ENCODE data around the gene GPR17. TPM values are rescaled to one million over a fixed set of nuclear protein-coding genes. Genes with fewer than 3 reads are reported as not detected.
A peak's percentile ranks its signal among the peaks of the same experiment; 100 is the strongest.

The GPR17 gene
- total and polyA plus RNA-seq, 4 donors, result 0.30 to 1.4 (median 0.40) TPM; not detected in 1

DNA sequence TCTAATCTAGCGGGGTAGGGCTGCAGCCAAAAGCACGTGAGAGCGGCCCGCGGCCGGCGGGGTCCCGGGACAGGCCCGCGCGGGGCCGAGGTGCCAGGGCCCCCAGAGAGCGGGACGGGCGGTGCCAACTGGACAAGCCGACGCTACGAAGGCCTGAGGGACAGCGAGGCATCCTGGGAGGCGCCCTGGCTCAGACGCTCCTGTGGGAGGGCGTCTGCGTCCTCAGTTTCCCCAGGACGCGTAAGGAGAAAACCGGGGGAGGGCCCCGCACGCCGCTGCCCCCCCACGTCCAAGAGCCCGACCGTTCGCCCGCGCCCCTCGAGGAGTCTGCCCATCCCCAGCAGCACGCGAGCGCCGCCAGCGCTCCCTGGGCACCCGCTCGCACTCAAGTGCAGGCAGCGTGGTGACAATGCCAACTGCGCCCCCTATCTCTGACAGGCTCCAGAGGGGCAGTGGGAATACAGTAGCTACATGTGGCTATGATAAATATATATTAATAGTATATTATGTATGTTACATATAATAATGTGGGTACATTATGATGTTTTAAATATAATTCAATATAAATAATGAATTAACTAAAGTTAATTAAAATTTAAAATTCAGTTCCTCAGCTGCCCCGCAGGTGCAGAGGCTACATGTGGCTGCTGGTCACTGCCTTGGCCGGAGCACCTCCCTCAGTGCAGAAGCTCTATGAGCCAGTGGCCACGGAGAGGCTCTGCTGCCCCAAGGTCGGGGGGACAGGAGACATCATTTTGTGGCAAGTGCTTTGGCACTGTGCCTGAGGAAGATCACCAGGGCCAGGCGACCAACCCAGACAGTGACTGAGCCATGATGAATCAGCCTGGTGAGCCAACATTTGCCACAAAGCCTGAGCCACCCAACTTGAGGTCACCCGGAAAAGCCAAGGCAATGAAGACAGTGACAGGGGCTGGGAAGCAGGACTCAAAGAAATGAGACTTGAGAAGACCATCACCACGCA lies 49.8 kb downstream of the GPR17 start:
- 25 to 41% methylated on average over 50 to 52 of the region's 52 CpGs for WGBS, 2 donors
- H3K9ac ChIP-seq (ENCODE audit: insufficient read depth in 1 of 2, low read length in 2 of 2), result no peak overlapping the region

DNA sequence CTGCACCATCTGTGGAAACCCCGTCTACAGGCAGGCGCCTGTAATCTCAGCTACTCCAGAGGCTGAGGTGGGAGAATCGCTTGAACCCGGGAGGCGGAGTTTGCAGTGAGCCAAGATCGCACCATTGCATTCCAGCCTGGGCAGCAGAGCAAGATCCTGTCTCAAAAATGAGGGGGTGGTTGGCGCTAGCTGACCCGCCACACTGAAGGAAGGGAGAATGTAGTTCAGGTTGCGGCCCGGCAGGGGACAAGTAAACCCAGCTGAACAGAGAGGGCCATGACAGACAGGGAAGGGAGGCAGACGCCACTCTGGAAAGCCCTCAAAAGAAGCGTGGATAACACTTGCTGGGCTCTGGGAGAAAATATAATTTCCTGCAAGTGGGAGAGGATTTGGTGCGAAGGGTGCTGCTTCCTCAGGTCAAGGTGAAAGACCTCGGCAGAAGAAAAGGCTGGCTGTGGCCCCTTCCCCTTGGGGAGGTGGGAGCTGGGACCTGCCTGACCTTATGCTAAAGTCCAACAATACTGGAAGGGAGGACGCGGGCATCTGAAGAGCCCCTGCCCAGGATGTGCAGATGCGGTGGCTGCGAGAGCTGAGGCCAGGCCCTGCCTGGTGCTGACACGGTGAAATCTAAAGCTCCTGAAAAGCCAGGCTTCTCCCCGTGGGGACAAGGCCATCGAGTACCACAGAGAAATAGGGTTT lies 51.7 kb downstream of the GPR17 start:
- Histone ChIP-seq H3K4me1 (ENCODE audit: control insufficient read depth in 5 of 5, insufficient read depth in 5 of 5, low read length in 5 of 5) (peaks cover 0 to 15% (median 6%) of the 10 kb centered on the region in 5 donors), H3K27me3 (ENCODE audit: control insufficient read depth in 3 of 3, insufficient read depth in 3 of 3, low read length in 2 of 3) (no peaks in the 10 kb centered on the region), H3K9ac (ENCODE audit: insufficient read depth in 1 of 2, low read length in 2 of 2) (no peak overlapping the region), H3K36me3 (ENCODE audit: control insufficient read depth in 4 of 4, insufficient read depth in 4 of 4, low read length in 4 of 4) (no peaks in the 10 kb centered on the region), H3K9me3 (ENCODE audit: control insufficient read depth in 4 of 4, insufficient read depth in 3 of 4, low read length in 3 of 4) (no peaks in the 10 kb centered on the region), H3K27ac (ENCODE audit: low read depth in 1 of 2, low read length in 1 of 2) (no peak overlapping the region), H3K4me3 (no peak overlapping the region)
- TF ChIP-seq, protein P1, sequence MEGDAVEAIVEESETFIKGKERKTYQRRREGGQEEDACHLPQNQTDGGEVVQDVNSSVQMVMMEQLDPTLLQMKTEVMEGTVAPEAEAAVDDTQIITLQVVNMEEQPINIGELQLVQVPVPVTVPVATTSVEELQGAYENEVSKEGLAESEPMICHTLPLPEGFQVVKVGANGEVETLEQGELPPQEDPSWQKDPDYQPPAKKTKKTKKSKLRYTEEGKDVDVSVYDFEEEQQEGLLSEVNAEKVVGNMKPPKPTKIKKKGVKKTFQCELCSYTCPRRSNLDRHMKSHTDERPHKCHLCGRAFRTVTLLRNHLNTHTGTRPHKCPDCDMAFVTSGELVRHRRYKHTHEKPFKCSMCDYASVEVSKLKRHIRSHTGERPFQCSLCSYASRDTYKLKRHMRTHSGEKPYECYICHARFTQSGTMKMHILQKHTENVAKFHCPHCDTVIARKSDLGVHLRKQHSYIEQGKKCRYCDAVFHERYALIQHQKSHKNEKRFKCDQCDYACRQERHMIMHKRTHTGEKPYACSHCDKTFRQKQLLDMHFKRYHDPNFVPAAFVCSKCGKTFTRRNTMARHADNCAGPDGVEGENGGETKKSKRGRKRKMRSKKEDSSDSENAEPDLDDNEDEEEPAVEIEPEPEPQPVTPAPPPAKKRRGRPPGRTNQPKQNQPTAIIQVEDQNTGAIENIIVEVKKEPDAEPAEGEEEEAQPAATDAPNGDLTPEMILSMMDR (IDR thresholded peaks at IDR 0.05; ENCODE audit: control extremely low read depth, extremely low read depth), result no peak
- DNase-seq, result no peak
- WGBS, 2 donors, result 96% methylated on average over 21 of the region's 21 CpGs
- ATAC-seq (ENCODE audit: insufficient read depth, low FRiP score), result no peak

More for the DNA sequence above, 49.8 kb downstream of the GPR17 start:
- H3K36me3 ChIP-seq (ENCODE audit: control insufficient read depth in 4 of 4, insufficient read depth in 4 of 4, low read length in 4 of 4), result no peaks in the 10 kb centered on the region
- no peak overlapping the region for H3K27ac ChIP-seq (ENCODE audit: low read depth in 1 of 2, low read length in 1 of 2)
- peak; percentile 56 to 69 (median 64) for DNase-seq
- H3K4me1 ChIP-seq (ENCODE audit: control insufficient read depth in 5 of 5, insufficient read depth in 5 of 5, low read length in 5 of 5), result peaks cover 0 to 7% (median 4%) of the 10 kb centered on the region in 5 donors
- ATAC-seq (ENCODE audit: insufficient read depth, low FRiP score), result no peak
- H3K27me3 ChIP-seq (ENCODE audit: control insufficient read depth in 3 of 3, insufficient read depth in 3 of 3, low read length in 2 of 3), result no peaks in the 10 kb centered on the region
- TF ChIP-seq, protein P1 (IDR thresholded peaks at IDR 0.05; ENCODE audit: control extremely low read depth, extremely low read depth), result peak; percentile 56
- peak overlapping the region; percentile 4 for H3K4me3 ChIP-seq
- no peaks in the 10 kb centered on the region for H3K9me3 ChIP-seq (ENCODE audit: control insufficient read depth in 4 of 4, insufficient read depth in 3 of 4, low read length in 3 of 4)

DNA sequence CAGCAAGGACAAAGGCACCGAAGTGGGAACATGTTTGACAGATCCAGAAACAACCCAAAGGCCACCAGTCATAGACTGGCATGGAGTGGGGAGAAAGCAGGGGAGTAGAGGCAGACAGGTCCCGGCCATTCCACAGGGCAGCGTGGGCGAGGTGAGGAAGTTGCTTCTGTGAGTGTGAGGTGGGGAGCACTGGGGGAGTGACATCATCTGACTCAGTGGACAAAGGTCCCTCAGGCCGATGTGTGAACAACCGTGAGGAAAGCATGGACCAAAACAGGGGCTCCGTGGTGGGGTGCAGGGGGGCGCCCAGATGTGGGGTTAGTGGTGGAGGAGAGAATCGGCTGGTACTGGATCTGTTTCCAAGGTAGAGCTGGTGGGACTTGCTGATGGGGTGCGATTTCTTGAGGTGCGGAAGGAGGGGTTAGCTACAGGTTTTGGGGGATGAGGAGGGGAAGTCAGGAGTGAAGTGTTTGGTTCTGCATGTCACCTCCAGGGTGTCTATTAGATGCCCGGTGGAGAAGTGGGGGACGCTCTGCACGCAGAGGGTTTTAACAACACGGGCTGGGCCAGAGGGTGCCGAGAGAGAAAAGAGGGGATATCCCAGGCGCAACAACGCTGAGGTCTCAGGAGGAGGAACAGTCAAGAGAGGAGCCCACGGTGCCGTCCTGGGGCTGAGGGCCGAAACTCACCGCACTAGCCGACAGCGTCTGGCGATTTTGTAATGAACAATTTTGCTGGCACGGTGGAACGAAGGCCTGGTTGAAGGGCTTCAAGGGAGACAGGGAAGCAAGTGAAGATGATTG lies 52.8 kb downstream of the GPR17 start:
- peaks cover 0 to 26% (median 11%) of the 10 kb centered on the region in 5 donors for H3K4me1 ChIP-seq (ENCODE audit: control insufficient read depth in 5 of 5, insufficient read depth in 5 of 5, low read length in 5 of 5)
- no peaks in the 10 kb centered on the region for H3K9me3 ChIP-seq (ENCODE audit: control insufficient read depth in 4 of 4, insufficient read depth in 3 of 4, low read length in 3 of 4)
- H3K9ac ChIP-seq (ENCODE audit: insufficient read depth in 1 of 2, low read length in 2 of 2), result no peak overlapping the region
- WGBS, 2 donors, result 95% methylated on average over 27 of the region's 27 CpGs
- H3K36me3 ChIP-seq (ENCODE audit: control insufficient read depth in 4 of 4, insufficient read depth in 4 of 4, low read length in 4 of 4), result peaks cover 0 to 5% (median 2%) of the 10 kb centered on the region in 4 donors
- H3K27me3 ChIP-seq (ENCODE audit: control insufficient read depth in 3 of 3, insufficient read depth in 3 of 3, low read length in 2 of 3), result no peaks in the 10 kb centered on the region
- DNase-seq, result no peak
- H3K4me3 ChIP-seq, result no peak overlapping the region
- H3K27ac ChIP-seq (ENCODE audit: low read depth in 1 of 2, low read length in 1 of 2), result no peak overlapping the region
- no peak for ATAC-seq (ENCODE audit: insufficient read depth, low FRiP score)
- TF ChIP-seq, protein P1 (IDR thresholded peaks at IDR 0.05; ENCODE audit: control extremely low read depth, extremely low read depth), result no peak

Data from lung (tissue), 12 donors.